Endothelial cell of umbilical vein (primary cell): Measurements from ENCODE around the gene ELK3. TPM values are rescaled to one million over a fixed set of nuclear protein-coding genes. Genes with fewer than 3 reads are reported as not detected.

ENCODE experiments used
- BruUV-seq: library from RNA; stranded (reverse); fragments of 400-500 nt; replicated peaks from 2 replicates; lab custom pipeline; 2021; lab: Mats Ljungman, UMichigan
- CTCF ChIA-PET: fragments of 300-600, 350-600 bp; sonication (Branson Sonifier 250); formaldehyde crosslinking; loops from one replicate; lab custom pipeline; 2021; ENCODE audit warnings: antibody characterized with exemption, inconsistent platforms; lab: Charles Lee
- POLR2A ChIA-PET: fragments of 300-600, 350-600 bp; sonication (Branson Sonifier 250); formaldehyde crosslinking; loops from one replicate; lab custom pipeline; 2021; ENCODE audit warnings: antibody characterized with exemption, inconsistent platforms; lab: Charles Lee
- DNase-seq: peaks from one replicate; pipeline ENCODE4 v3.0.0-alpha.2; 2011; ENCODE audit warnings: low read depth, low spot score
- FAIRE-seq: peaks from 2 replicates; lab custom pipeline; 2011; peaks lifted over from hg19 to GRCh38; lab: Jason Lieb, UNC
- H2AFZ ChIP-seq: 2 replicates; pipeline ENCODE4 v1.6.0; 2012; ENCODE audit warnings: low read depth, low read length, control low read depth, inconsistent platforms
- H3K27ac ChIP-seq: 2 replicates; pipeline ENCODE4 v1.5.1; 2011; ENCODE audit warnings: low read depth, mild to moderate bottlenecking, control low read depth, low read length, moderate library complexity; ENCODE audit not compliant: insufficient read depth
- H3K27me3 ChIP-seq, 2 experiments: 2 replicates each; pipeline versions ENCODE4 v1.6.0 to v1.6.1; 2011; ENCODE audit warnings: low read length in 2 of 2, mixed read lengths in 1 of 2; ENCODE audit not compliant: control insufficient read depth in 2 of 2, insufficient read depth in 2 of 2
- H3K36me3 ChIP-seq, 2 experiments: 2 replicates in 1 of 2; 3 replicates in 1 of 2; pipeline ENCODE4 v1.5.1; 2011; ENCODE audit warnings: low read length in 2 of 2, mild to moderate bottlenecking in 1 of 2, moderate library complexity in 1 of 2; ENCODE audit not compliant: control insufficient read depth in 2 of 2, insufficient read depth in 2 of 2; ENCODE audit errors: extremely low read depth in 1 of 2
- H3K4me1 ChIP-seq: 3 replicates; pipeline ENCODE4 v1.5.1; 2011; ENCODE audit warnings: mild to moderate bottlenecking, low read length; ENCODE audit not compliant: control insufficient read depth, insufficient read depth; ENCODE audit errors: extremely low read depth
- H3K4me2 ChIP-seq: 2 replicates; pipeline ENCODE4 v1.6.1; 2011; ENCODE audit warnings: low read length, control low read depth, mixed read lengths; ENCODE audit not compliant: insufficient read depth
- H3K4me3 ChIP-seq, 3 experiments: fragments of 200-600 bp in 1 of 3; sonication (generic), shearing (Covaris generic) in 1 of 3; replicated peaks in 1 of 3; 2 replicates each; pipeline ENCODE4 v1.5.1; 2011 to 2016; ENCODE audit warnings: control low read depth in 3 of 3, low read length in 3 of 3, mild to moderate bottlenecking in 2 of 3, inconsistent platforms in 1 of 3, low read depth in 1 of 3, moderate library complexity in 1 of 3; ENCODE audit not compliant: insufficient read depth in 1 of 3
- H3K79me2 ChIP-seq: 2 replicates; pipeline ENCODE4 v1.6.0; 2012; ENCODE audit warnings: low read length, inconsistent platforms; ENCODE audit not compliant: control insufficient read depth, insufficient read depth
- H3K9ac ChIP-seq: replicated peaks from 2 replicates; pipeline ENCODE3; 2011; ENCODE audit warnings: low read length, control low read depth; ENCODE audit not compliant: insufficient read depth; ENCODE audit errors: extremely low read depth
- H3K9me1 ChIP-seq: replicated peaks from 3 replicates; pipeline ENCODE4 v1.6.0; 2011; ENCODE audit warnings: mild to moderate bottlenecking, low read length; ENCODE audit not compliant: control insufficient read depth, insufficient read depth; ENCODE audit errors: extremely low read depth
- H3K9me3 ChIP-seq: replicated peaks from 2 replicates; pipeline ENCODE4 v1.5.1; 2012; ENCODE audit warnings: low read length, inconsistent platforms; ENCODE audit not compliant: control insufficient read depth, insufficient read depth
- H4K20me1 ChIP-seq: replicated peaks from 2 replicates; pipeline ENCODE3; 2011; ENCODE audit warnings: mild to moderate bottlenecking, low read length; ENCODE audit not compliant: control insufficient read depth, insufficient read depth; ENCODE audit errors: extremely low read depth
- EZH2 ChIP-seq: IDR thresholded peaks from 2 replicates; pipeline ENCODE4 v1.6.1; 2012; ENCODE audit warnings: borderline replicate concordance, low read depth, mild to moderate bottlenecking, moderate library complexity, low read length, inconsistent platforms; ENCODE audit not compliant: severe bottlenecking
- FOS ChIP-seq: IDR thresholded peaks from 2 replicates; pipeline ENCODE4 v1.6.1; 2011; ENCODE audit warnings: mild to moderate bottlenecking, low read length, moderate library complexity, borderline replicate concordance; ENCODE audit not compliant: insufficient read depth
- GATA2 ChIP-seq: IDR thresholded peaks from 2 replicates; pipeline ENCODE4 v1.7.0; 2011; ENCODE audit warnings: low read depth, mild to moderate bottlenecking, moderate library complexity, mixed read lengths, low read length; ENCODE audit not compliant: insufficient read length, insufficient read depth
- JUN ChIP-seq: IDR thresholded peaks from 2 replicates; pipeline ENCODE4 v1.6.1; 2011; ENCODE audit warnings: borderline replicate concordance, low read depth; ENCODE audit not compliant: insufficient read length, insufficient read depth
- MYC ChIP-seq: IDR thresholded peaks from one replicate; pipeline ENCODE4 v1.6.1; 2011; ENCODE audit warnings: mild to moderate bottlenecking, low read depth, low read length
- POLR2A ChIP-seq: IDR thresholded peaks from 2 replicates; pipeline ENCODE4 v1.6.1; 2012; ENCODE audit warnings: low read depth, mild to moderate bottlenecking, control low read depth, low read length
- POLR2AphosphoS5 ChIP-seq: IDR thresholded peaks from 2 replicates; pipeline ENCODE4 v1.6.1; 2012; ENCODE audit warnings: low read depth, mild to moderate bottlenecking, control low read depth, low read length, moderate library complexity; ENCODE audit not compliant: insufficient read depth
- dilution Hi-C: fragments of 300-500 bp; cut with MboI; formaldehyde crosslinking; loops from one replicate; pipeline ENCODE4 v1.15.0; 2019; ENCODE audit warnings: low sequenced_read_pairs; ENCODE audit not compliant: extremely low pct_ligation_motif_present
- intact Hi-C: fragments of 100-400 bp; cut with micrococcal nuclease; formaldehyde crosslinking; loops from one replicate; pipeline ENCODE4 v1.10.0; 2022
- polyA plus RNA-seq, 4 experiments: library from polyadenylated mRNA; depleted of rRNA in 3 of 4; stranded (reverse) in 3 of 4; unstranded in 1 of 4; fragments of >200 nt; gene quantifications; 2 replicates each; pipeline versions ENCODE4 v1.2.1 to v1.2.3, GENCODE V29; 2011 to 2012; ENCODE audit warnings: missing spikeins in 1 of 4
- total RNA-seq: library from RNA; stranded (reverse); gene quantifications from 2 replicates; pipeline ENCODE4 v1.2.3, GENCODE V29; 2021
- TF ChIP-seq, protein P1 (sequence below): IDR thresholded peaks from 2 replicates; pipeline ENCODE4 v1.6.1; 2011; ENCODE audit not compliant: insufficient read depth, insufficient read length
- TF ChIP-seq, protein P2 (sequence below), 2 donors: IDR thresholded peaks; 1 replicate in 1 of 2; 2 replicates in 1 of 2; pipeline ENCODE4 v1.5.1; 2011; ENCODE audit warnings: low read length in 2 of 2, mild to moderate bottlenecking in 2 of 2, moderate library complexity in 2 of 2, control low read depth in 1 of 2, inconsistent platforms in 1 of 2, low read depth in 1 of 2; ENCODE audit not compliant: insufficient read depth in 1 of 2; ENCODE audit errors: extremely low read depth in 1 of 2

ELK3 gene
- total and polyA plus RNA-seq, 2 donors (not counting 3 experiments of a cell fraction or from before 2014, with no cell fraction given), result 64.8 to 132 TPM

DNA sequence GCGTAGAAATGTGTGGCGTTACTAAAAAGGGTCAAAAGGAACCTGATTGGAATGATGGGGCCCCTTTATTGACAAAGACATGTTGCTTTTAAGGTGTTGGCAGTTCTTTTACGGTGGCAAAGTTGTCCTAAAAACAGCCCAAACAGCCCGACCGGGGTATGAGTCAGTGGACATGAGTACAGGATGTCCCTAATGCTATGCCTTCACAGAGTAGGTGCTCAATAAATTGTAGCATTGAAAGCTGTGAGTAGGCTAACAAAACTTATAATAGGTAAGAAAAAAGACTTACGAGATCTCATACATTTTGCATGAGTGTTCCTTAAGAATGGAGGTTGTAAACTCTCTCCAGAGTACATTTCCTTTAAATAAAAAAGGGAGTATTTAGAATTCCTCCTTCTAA, 2.6 kb downstream of the ELK3 start:
- H3K27me3 ChIP-seq, result no peaks in the 10 kb centered on the region
- POLR2A ChIA-PET, result interaction anchor here (0.8 to 1.5 kb wide), 3 partner anchors 13 to 64 kb away, joined by 3 to 7 read pairs (median 4); no protein-coding TSS in a partner anchor
- peaks cover 0 to 7% of the 10 kb centered on the region in 2 experiments for H3K36me3 ChIP-seq
- peak overlapping the region; percentile 90 for H3K4me2 ChIP-seq
- TF ChIP-seq FOS, result peak; percentile 74
- peak; percentile 52 for TF ChIP-seq POLR2AphosphoS5
- TF ChIP-seq POLR2A, result peak; percentile 49
- TF ChIP-seq EZH2, result no peak
- peak; percentile 43 for TF ChIP-seq JUN
- H2AFZ ChIP-seq, result no peak overlapping the region
- H3K9me1 ChIP-seq, result no peaks in the 10 kb centered on the region
- CTCF ChIA-PET, result interaction anchor here (0.9 to 2.9 kb wide), 6 partner anchors 13 to 55 kb away, joined by 3 to 15 read pairs (median 4); no protein-coding TSS in a partner anchor
- H3K9me3 ChIP-seq, result no peaks in the 10 kb centered on the region
- dilution Hi-C loops (no loop called here), intact Hi-C loops (loop anchor here (1.0 to 5.0 kb wide), 3 partner anchors 134 to 589 kb away; no protein-coding TSS in a partner anchor)
- DNase-seq, result peak; percentile 59
- no peak for FAIRE-seq
- H3K4me1 ChIP-seq, result peaks cover 54% of the 10 kb centered on the region
- H3K27ac ChIP-seq, result peak overlapping the region; percentile 97
- H4K20me1 ChIP-seq, result peaks cover 3% of the 10 kb centered on the region
- H3K9ac ChIP-seq, result peak overlapping the region; percentile 100
- no TSS peak for BruUV-seq
- peaks cover 67% of the 10 kb centered on the region for H3K79me2 ChIP-seq
- peak overlapping the region; percentile 65 to 90 (median 84) for H3K4me3 ChIP-seq

DNA sequence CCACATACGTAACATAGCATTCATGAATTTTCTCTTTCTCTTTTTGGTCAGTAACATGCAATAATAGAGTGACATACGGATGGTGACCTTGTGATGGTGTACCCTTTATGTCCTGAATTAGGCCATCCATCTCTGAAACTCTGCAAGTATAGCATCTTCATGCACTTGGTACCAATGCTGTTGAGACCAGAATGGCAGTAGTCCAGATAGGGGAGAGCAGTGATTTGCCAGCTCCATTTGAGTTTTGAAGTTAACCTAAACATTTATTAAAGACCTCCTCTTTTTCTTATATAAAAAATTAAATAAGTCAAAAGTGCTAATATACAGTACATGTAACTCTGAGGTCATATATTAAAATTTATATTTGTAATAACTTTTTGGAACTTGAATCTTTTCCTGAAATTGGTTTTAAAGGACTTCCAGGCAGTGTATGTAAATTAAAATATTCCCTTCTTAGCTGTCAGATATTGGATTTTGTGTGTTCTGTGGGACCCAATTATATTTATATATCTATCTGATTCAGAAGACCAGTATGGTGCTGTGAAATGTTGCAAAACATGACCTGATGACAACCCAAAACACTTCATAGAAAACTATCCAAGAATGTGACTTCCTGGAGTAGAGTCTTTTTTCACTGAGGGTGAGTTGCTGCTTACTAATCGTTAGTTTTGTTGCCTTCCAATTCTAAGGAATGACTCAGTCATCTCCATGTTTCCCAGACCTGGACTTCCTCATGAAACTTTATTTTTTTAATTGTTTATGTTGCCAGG, 3.5 kb downstream of the ELK3 start:
- TF ChIP-seq GATA2, result peak; percentile 36
- TF ChIP-seq, protein P1, sequence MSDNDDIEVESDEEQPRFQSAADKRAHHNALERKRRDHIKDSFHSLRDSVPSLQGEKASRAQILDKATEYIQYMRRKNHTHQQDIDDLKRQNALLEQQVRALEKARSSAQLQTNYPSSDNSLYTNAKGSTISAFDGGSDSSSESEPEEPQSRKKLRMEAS, result no peak
- no peak for TF ChIP-seq MYC
- no peak for TF ChIP-seq POLR2A
- TF ChIP-seq JUN, result peak; percentile 88
- TF ChIP-seq EZH2, result no peak
- TF ChIP-seq FOS, result peak; percentile 91
- TF ChIP-seq POLR2AphosphoS5, result peak; percentile 69
- TF ChIP-seq, protein P2, sequence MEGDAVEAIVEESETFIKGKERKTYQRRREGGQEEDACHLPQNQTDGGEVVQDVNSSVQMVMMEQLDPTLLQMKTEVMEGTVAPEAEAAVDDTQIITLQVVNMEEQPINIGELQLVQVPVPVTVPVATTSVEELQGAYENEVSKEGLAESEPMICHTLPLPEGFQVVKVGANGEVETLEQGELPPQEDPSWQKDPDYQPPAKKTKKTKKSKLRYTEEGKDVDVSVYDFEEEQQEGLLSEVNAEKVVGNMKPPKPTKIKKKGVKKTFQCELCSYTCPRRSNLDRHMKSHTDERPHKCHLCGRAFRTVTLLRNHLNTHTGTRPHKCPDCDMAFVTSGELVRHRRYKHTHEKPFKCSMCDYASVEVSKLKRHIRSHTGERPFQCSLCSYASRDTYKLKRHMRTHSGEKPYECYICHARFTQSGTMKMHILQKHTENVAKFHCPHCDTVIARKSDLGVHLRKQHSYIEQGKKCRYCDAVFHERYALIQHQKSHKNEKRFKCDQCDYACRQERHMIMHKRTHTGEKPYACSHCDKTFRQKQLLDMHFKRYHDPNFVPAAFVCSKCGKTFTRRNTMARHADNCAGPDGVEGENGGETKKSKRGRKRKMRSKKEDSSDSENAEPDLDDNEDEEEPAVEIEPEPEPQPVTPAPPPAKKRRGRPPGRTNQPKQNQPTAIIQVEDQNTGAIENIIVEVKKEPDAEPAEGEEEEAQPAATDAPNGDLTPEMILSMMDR (IDR thresholded peaks at IDR 0.05; ENCODE audit: extremely low read depth in 1 of 2, insufficient read depth in 1 of 2, low read depth in 1 of 2, low read length in 2 of 2), result no peak
- peaks cover 3% of the 10 kb centered on the region for H4K20me1 ChIP-seq
- peaks cover 0 to 16% of the 10 kb centered on the region in 2 experiments for H3K36me3 ChIP-seq
- H3K9ac ChIP-seq, result peak overlapping the region; percentile 100
- peak overlapping the region in 2 of 3 experiments; percentile 65 to 90 for H3K4me3 ChIP-seq
- H3K27me3 ChIP-seq, result no peaks in the 10 kb centered on the region
- BruUV-seq, result TSS peak; percentile 6
- dilution Hi-C loops, result no loop called here
- H2AFZ ChIP-seq, result no peak overlapping the region
- no peaks in the 10 kb centered on the region for H3K9me3 ChIP-seq
- ChIA-PET CTCF (interaction anchor here (0.9 to 3.5 kb wide), 8 partner anchors 11 to 92 kb away, joined by 3 to 17 read pairs (median 4); no protein-coding TSS in a partner anchor), POLR2A (interaction anchor here (0.8 to 1.5 kb wide), 3 partner anchors 12 to 30 kb away, joined by 3 to 8 read pairs (median 4); no protein-coding TSS in a partner anchor)
- intact Hi-C loops, result loop anchor here (1.0 to 5.0 kb wide), 3 partner anchors 12 to 590 kb away; no protein-coding TSS in a partner anchor
- peaks cover 76% of the 10 kb centered on the region for H3K79me2 ChIP-seq
- FAIRE-seq, result peak; percentile 75
- peak overlapping the region; percentile 97 for H3K27ac ChIP-seq
- DNase-seq, result peak; percentile 92
- peak overlapping the region; percentile 90 for H3K4me2 ChIP-seq
- peaks cover 58% of the 10 kb centered on the region for H3K4me1 ChIP-seq
- no peaks in the 10 kb centered on the region for H3K9me1 ChIP-seq
